ENCODE results near the gene DHRS2.

DNA sequence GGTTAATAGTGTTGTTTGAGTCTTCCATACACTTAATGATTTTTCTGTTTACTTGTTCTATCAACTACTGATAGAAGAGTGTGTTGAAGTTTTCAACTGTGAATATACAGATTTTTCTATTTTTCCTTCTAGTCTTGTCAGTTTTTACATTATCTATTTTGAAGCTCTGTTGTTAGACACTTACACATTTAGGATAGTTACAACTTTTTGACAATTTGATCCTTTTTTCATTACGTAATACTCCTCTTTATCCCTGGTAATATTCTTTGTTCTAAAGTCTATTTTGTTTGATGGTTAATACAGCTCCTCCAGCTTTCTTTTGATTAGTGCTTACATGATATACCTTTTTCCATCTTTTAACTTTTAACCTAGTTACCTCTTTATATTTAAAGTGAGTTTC lies 45.2 kb downstream of the DHRS2 start:
- TF ChIP-seq, protein P1, sequence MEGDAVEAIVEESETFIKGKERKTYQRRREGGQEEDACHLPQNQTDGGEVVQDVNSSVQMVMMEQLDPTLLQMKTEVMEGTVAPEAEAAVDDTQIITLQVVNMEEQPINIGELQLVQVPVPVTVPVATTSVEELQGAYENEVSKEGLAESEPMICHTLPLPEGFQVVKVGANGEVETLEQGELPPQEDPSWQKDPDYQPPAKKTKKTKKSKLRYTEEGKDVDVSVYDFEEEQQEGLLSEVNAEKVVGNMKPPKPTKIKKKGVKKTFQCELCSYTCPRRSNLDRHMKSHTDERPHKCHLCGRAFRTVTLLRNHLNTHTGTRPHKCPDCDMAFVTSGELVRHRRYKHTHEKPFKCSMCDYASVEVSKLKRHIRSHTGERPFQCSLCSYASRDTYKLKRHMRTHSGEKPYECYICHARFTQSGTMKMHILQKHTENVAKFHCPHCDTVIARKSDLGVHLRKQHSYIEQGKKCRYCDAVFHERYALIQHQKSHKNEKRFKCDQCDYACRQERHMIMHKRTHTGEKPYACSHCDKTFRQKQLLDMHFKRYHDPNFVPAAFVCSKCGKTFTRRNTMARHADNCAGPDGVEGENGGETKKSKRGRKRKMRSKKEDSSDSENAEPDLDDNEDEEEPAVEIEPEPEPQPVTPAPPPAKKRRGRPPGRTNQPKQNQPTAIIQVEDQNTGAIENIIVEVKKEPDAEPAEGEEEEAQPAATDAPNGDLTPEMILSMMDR (IDR thresholded peaks at IDR 0.05): no peak
- no peak for TF ChIP-seq POLR2A (IDR thresholded peaks at IDR 0.05)
- no peak for TF ChIP-seq EP300 (IDR thresholded peaks at IDR 0.05; ENCODE audit: low read depth)
